ENCODE results near the gene MSTN.

- no peak for TF ChIP-seq POLR2A (IDR thresholded peaks at IDR 0.05)
- no peak for TF ChIP-seq CTCF (IDR thresholded peaks at IDR 0.05)
Measured at GRCh38 chr2:190052307-190052706, 10.2 kb downstream of the MSTN start.

Measured in prostate gland (tissue), 2 donors.